Activated CD8-positive, alpha-beta memory T cell treated with anti-CD3 and anti-CD28 coated beads, Interleukin-2, amount 50 U/mL, for 24 hours (primary cell): ENCODE data around the gene ZNF668.

Source experiments
- DNase-seq: peaks from one replicate; pipeline ENCODE4 v3.0.0-alpha.2; 2020; ENCODE audit errors: extremely low read depth

The ZNF668 gene

DNA sequence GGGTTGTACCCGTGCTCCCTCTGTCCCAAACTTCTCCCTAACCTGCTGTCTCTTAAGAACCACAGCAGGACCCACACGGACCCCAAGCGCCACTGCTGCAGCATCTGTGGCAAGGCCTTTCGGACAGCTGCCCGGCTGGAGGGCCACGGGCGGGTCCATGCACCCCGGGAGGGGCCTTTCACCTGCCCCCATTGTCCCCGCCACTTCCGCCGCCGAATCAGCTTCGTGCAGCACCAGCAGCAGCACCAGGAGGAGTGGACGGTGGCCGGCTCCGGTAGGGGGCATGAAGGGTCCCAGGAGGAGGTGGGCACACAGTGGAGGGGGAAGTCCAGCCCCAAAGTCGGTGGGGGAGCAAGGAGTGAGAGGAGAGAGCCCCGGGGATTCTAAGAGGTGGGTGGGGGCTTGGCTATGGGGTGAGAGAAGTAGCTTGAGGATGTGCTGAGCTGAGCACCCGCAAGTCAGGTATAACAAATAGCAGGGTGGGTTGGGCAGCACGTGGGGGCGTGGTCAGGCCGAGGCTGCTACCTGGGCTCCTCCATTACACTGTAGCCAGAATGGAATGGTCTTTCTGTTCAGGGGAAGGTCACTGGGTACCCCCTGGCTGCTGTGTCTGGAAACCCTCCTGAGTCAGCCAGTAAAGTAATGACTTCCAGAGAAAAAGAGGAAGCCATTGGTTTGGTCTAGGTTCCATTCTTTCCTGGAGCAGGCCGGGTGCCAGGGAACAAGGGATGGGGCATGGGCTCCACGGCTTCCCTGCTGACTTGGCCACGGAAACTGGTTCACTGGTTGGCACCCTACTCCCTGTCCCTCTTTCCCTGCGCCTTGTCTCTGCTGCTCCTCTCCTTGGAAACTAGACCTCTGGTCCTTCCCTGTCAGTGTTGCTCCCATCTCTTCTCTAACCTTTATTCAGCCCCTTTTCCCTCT, 7.7 kb upstream of the ZNF668 start:
- DNase-seq: no peak

DNA sequence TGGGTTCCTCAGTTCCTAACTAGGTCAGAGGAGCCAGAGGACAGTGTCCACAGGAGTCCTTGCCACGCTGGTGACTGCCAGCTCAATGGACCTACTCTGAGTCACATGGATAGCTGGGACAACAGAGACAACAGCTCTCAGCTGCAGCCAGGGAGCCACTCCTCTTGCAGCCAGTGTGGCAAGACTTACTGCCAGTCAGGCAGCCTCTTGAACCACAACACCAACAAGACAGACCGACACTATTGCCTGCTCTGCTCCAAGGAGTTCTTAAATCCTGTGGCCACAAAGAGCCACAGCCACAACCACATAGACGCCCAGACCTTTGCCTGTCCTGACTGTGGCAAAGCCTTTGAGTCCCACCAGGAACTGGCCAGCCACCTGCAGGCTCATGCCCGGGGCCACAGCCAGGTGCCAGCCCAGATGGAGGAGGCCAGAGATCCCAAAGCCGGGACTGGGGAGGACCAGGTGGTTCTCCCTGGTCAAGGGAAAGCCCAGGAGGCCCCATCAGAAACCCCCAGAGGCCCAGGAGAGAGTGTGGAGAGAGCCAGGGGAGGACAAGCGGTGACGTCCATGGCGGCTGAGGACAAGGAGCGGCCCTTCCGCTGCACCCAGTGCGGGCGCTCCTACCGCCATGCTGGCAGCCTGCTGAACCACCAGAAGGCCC, 6.8 kb upstream of the ZNF668 start:
- DNase-seq: no peak

DNA sequence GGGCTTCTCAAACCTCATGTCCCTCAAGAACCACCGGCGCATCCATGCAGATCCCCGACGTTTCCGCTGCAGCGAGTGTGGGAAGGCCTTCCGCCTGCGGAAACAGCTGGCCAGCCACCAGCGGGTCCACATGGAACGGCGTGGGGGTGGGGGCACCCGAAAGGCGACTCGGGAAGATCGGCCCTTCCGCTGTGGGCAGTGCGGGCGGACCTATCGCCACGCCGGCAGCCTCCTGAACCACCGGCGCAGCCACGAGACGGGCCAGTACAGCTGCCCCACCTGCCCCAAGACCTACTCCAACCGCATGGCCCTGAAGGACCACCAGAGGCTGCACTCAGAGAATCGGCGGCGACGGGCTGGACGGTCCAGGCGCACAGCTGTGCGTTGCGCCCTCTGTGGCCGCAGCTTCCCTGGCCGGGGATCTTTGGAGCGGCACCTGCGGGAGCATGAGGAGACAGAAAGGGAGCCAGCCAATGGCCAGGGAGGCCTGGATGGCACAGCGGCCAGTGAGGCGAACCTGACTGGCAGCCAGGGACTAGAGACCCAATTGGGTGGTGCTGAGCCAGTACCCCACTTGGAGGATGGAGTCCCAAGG, 6.1 kb upstream of the ZNF668 start:
- DNase-seq: no peak

DNA sequence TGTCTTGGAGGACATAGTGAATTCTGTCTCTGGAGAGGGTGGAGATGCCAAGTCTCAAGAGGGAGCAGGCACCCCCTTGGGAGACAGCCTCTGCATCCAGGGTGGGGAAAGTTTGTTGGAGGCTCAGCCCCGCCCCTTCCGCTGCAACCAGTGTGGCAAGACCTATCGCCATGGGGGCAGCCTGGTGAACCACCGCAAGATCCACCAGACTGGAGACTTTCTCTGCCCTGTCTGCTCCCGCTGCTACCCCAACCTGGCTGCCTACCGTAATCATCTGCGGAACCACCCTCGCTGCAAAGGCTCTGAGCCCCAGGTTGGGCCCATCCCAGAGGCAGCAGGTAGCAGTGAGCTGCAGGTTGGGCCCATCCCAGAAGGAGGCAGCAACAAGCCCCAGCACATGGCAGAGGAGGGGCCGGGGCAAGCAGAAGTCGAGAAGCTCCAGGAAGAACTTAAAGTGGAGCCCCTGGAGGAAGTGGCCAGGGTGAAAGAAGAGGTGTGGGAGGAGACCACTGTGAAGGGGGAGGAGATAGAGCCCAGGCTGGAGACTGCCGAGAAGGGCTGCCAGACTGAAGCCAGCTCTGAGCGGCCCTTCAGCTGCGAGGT, 5.4 kb upstream of the ZNF668 start:
- no peak for DNase-seq

DNA sequence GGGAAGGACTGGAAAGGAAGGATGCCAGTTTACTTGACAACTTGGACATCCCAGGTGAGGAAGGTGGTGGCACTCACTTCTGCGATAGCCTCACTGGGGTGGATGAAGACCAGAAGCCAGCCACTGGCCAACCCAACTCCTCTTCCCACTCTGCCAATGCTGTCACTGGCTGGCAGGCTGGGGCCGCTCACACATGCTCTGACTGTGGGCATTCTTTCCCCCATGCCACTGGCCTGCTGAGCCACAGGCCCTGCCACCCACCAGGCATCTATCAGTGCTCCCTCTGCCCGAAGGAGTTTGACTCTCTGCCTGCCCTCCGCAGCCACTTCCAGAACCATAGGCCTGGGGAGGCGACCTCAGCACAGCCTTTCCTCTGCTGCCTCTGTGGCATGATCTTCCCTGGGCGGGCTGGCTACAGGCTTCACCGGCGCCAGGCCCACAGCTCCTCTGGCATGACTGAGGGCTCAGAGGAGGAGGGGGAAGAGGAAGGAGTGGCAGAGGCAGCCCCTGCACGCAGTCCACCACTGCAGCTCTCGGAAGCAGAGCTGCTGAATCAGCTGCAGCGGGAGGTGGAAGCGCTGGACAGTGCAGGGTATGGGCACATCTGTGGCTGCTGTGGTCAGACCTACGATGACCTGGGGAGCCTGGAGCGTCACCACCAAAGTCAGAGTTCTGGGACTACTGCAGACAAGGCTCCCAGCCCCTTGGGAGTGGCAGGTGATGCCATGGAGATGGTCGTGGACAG, 4.7 kb upstream of the ZNF668 start:
- no peak for DNase-seq

DNA sequence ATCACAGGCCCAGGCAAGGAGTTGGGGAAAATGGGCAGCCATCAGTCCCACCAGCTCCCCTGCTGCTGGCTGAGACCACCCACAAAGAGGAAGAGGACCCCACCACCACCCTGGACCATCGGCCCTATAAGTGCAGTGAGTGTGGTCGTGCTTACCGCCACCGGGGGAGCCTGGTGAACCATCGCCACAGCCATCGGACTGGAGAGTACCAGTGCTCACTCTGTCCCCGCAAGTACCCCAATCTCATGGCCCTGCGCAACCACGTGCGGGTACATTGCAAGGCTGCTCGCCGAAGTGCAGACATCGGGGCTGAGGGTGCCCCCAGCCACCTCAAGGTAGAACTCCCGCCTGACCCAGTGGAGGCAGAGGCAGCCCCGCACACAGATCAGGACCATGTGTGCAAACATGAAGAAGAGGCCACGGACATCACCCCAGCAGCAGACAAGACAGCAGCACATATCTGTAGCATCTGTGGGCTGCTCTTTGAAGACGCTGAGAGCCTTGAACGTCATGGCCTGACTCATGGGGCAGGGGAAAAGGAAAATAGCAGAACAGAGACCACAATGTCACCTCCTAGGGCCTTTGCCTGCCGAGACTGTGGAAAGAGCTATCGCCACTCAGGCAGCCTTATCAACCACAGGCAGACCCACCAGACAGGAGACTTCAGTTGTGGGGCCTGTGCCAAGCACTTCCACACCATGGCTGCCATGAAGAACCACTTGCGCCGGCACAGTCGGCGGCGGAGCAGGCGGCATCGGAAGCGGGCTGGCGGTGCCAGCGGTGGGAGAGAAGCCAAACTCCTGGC, 3.8 kb upstream of the ZNF668 start:
- no peak for DNase-seq

DNA sequence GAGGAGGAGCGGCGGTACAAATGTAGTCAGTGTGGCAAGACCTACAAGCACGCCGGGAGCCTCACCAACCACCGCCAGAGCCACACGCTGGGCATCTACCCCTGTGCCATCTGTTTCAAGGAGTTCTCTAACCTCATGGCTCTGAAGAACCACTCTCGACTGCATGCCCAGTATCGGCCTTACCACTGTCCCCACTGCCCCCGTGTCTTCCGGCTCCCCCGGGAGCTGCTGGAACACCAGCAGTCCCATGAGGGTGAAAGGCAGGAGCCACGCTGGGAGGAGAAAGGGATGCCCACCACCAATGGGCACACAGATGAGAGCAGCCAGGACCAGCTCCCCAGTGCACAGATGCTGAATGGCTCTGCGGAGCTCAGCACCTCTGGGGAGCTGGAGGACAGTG, 3.0 kb upstream of the ZNF668 start:
- DNase-seq: no peak

DNA sequence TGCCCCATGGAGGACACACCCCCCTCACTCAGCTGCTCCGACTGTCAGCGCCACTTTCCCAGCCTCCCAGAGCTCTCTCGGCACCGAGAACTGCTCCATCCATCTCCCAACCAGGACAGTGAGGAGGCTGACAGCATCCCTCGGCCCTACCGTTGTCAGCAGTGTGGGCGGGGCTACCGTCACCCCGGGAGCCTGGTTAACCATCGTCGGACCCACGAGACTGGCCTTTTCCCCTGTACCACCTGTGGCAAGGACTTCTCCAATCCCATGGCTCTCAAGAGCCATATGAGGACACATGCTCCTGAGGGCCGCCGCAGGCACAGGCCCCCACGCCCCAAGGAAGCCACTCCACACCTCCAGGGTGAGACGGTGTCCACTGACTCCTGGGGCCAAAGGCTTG, 2.3 kb upstream of the ZNF668 start:
- DNase-seq: no peak

DNA sequence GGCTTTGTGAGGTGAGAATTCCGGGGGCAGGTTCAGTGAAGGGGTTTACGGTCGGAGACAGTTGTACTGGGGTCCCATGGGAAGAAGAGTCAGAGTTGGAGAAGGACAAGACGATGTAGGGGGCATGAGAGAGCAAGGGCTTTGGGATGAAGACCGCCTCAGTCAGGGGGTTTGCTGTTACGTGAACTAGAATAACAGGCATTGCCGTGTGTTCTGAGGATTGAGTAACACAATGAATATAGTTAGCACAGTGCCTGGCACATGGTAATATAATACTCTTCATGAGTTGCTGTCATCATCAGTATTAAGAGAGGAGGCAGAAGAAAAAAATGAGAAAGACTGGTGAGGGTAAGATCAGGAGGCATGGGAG, 759 bp upstream of the ZNF668 start:
- no peak for DNase-seq

DNA sequence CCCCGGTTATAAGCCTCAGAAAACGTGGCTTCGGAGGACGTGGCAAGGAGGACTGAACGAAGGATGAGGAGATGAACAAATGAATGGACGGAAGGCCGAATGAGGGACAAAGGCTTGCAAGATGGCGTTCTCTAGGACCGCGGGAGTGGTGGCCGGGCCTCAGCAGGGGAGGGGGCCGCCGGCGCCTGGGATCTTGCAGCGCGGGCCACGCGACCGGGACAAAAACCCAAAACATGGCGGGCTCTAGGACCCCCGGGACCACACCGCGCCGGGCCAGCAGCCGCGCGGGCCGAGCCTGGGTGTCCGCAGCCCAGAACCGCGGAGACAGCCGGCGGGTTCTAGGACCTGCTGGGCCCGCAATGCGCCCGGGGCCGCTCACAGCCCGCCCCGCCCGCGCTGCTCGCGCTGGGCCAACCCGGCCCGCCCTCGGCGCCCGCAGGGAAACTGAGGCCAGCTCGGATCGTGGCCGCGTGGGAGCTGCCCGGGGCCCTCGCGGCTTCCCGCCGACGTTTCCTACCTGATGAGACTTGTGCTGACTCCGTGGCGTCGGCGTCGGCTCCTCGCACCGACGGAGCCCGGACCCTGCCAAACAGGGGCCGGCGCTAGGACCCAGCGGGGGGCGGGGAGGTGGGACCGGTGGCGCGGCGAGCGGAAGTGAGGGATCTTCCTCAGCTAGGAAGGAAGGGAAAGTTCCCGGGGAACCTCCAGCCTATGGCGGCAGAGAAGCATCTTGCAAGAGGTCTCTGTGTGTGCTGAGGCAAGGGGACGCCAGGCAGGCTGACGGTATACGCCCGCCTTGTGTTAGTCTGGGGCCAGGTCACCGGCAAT, 684 bp downstream of the ZNF668 start:
- DNase-seq: peak; percentile 72

DNA sequence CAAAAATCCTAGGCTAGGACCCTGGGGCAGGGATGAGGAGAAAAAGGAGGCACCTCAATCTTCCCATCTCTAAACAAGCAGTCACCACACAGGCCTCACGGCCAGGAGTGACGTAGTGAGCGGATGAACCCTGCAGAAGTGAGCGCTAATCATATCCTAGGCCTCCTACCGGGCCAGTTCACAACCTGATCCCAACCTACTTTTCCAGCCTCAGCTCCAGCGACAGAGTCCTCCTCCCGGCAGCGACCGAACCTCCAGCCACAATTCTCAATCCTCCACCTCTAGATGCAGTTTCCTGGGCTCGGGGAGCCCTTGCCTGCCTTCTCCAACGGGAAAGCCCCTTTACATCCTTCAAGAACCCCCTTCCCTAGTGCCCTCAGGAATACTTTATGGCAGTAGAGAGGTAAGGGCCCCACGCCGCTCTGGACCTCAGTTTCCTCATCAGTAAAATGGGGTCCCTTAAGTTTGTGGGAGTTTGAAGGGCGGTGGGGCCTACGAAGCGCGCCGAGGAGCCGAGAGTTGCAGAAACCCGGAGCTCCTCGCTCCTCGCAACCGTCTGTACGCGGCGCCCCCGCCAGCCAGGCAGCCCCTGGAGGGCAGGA, 1.4 kb downstream of the ZNF668 start:
- DNase-seq: no peak

DNA sequence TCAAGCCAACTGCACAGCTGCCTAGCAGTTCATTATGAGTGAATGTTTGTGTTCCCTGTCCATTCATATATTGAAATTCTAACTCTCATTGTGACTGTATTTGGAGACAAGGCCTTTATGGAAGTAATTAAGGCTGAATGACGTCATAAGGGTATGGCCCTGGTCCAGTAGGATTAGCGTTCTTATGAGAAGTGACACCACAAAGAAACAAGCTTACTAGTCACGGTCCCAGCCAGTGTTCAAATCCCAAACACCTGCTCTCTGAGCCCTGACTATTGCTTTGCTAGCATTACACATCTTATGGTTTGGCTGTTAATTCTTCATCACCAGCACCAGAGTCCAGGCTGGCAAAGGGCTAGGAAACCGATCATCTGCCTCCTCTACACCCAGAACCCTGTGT, 2.2 kb downstream of the ZNF668 start:
- DNase-seq: no peak

DNA sequence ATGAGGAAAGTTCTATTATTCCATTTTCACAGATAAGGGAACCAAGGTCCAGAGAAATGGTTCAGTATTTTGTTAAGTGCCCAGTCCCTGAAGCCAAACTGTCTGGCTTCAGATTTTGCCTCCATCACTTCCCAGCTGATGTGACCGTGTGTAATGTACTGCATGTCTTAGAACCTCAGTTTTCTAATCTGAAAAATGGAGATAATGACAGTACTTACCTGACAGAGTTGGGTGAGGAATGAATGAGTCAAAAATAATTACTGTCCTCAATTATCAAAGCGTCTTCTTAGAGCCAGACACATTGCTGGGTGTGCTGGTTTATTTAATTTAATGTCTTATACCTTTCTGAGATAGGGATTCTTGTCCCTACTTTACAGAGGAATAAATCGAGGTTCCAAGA, 6.7 kb downstream of the ZNF668 start:
- DNase-seq: no peak

DNA sequence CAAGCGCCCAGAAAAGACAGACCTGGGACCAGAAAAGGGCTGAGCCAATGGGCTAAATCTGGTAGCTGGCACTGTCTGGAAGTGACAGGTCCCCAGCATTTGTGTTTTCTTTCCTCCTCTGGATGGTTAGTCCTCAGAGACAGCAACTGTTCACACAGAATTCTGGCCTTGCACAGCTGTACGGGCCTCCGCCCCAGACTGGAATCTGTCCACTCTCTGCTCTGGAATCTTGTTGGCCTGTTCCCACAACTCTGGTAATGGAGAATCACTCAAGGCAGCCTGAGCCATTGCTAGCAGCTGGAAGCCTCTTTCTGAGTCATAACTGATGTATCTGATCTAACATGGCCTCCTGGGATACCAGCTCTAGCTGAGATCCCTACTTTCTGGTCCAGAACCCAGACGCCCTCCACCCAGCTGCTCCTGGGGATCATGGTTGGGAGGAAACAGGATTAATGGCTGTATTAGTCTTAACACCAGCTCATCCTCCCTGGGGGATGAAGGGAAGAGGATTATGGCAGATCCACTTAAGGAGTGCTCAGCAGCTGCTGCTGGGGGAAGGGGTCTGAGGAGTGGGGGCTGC, 9.1 kb downstream of the ZNF668 start:
- DNase-seq: no peak

DNA sequence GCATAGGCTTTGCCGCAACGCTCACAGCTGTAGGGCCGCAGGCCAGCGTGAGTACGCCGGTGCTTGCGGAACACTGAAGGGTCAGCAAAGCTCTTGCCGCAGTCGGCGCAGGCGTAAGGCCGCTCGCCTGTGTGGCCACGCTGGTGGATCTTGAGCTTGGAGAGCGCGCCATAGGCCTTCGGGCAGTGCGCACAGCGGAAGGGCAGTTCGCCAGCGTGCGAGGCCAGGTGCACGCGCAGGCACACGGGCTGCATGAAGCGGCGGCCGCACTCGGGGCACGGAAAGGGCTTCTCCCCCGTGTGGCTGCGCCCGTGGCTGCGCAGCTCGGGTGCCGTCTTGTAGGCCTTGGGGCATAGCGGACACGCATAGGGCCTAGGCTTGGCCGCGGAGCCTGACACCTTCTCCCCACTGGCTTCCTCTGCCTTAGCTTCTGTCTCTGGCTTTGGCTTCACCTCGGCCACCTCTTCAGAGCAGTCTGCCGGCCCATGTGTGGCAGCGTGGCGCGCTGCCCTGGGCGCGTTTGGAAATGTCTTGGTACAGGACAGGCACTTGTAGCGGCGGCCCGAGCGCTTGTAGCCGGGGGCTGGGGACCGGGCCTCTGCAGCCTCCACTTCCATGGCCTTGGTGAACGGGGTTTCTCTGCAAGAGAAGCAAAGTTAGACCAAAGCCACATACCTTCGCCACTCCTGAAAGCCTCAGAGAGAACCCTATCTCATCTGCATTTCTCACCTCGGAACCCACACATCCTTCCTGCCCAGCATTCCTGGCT, 10.0 kb downstream of the ZNF668 start:
- DNase-seq: no peak

DNA sequence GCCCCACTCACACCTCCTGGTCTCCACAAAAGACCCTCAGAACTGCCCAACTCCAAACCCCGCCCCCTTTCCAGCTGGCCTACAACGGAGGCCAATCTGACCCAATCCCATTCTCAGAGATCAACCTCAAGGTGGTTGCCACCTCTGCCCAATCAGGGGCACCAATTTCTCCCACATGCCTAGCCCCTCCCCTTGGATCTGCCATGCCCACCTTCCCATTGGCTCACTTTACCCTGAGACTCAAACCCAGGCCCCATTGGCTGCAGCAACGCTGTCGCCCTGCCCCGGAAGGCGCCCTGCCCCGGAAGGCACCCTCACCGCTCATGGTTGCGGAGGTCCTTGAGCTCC, 10.6 kb downstream of the ZNF668 start:
- no peak for DNase-seq

DNA sequence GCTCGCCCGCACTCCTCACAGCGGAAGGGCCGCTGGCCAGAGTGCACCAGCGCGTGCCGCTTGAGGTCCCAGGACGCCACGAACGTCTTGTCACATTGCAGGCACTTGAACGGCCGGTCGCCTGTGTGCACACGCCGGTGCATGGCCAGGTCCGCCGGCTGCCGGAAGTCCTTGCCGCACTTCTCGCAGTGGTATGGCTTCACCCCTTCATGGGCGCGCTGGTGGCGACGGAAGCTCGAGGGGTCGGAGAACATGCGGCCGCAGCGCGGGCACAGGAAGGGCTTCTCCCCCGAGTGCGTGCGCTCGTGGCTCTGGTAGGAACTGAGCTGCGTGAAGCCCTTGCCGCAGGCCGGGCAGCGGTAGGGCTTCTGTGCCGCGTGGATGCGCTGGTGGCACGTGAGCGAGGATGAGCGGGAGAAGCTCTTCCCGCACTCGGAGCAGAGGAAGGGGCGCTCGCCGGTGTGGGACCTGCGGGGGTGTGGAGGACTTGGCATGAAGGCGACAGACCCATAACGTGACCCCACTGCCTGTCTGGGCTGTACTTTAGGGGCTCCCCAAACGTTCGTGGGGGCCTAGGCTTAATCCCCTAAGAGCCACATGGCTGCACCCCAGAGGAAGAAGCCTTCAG, 12.1 kb downstream of the ZNF668 start:
- DNase-seq: no peak

DNA sequence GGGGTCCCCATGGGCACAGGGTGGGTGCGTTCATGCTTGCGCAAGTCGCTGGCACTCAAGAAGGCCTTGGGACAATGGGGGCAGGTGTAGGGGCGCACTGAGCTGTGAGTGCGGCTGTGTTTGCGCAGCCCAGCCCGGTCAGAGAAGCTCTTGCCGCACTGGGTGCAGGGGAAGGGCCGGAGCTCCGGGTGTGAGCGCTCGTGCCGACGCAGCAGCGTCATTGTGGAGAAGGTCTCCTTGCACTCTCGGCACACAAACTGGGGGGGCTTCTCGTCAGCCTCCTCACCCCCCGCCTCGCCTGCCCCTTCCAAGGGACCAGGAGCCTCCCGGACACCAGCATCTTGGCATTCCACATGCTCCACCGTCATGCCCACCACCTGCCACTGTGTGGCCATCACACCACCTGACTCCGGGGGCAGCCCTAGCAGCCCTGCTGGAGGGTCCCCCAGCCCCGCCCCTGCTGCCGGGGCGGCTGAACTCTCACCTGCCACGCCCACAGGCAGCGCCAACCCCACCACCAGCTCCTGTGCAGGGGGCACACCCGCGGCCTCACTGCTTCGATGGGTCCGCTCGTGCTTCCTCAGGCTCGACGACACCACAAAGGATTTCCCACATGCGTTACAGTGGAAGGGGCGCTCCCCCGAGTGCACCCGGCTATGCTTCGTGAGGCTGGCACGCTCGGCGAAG, 12.8 kb downstream of the ZNF668 start:
- DNase-seq: no peak
